ENCODE results near the gene NR3C1. TPM values are rescaled to one million over a fixed set of nuclear protein-coding genes. Genes with fewer than 3 reads are reported as not detected.
A peak's percentile ranks its signal among the peaks of the same experiment; 100 is the strongest.

NR3C1 gene
- total and polyA plus RNA-seq, 7 experiments from 2014 or later, result 68.0 to 140 (median 100.0) TPM

DNA sequence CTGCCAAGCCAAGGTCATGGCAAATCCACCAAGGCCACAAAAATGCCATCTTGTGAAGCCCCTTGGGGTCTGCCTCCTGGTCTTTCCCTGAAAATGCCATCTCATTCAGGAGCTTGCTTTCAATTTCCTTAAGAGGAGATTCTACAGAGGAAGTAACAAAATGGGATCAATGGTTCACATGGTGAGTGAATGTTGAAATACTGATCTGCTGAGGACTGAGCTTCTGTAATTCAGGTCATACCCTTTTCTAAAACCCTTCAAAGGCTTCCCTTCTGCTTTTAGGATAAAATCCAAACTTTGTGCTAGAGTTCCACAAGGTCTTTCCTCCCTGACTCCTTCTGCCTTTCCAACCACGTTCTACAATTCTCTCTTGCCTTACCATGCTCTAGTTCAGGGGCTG, 24.7 kb upstream of the NR3C1 start:
- H3K9me3 Mint-ChIP-seq, result peaks cover 0 to 7% (median 0%) of the 10 kb centered on the region in 11 donors
- H3K4me3 Mint-ChIP-seq, result no peak overlapping the region
- ATAC-seq (no peak), DNase-seq (no peak)
- peaks cover 0 to 31% (median 18%) of the 10 kb centered on the region in 7 donors for H3K4me1 Mint-ChIP-seq
- intact Hi-C loops (cut with micrococcal nuclease), result no loop called here
- no peak overlapping the region for H3K4me3 ChIP-seq (ENCODE audit: low read length)
- H3K4me1 ChIP-seq (ENCODE audit: control insufficient read depth in 2 of 2, insufficient read depth in 2 of 2, low read length in 2 of 2), result peaks cover 0 to 7% of the 10 kb centered on the region in 2 donors
- H3K27me3 ChIP-seq (ENCODE audit: control insufficient read depth in 2 of 2, insufficient read depth in 2 of 2, low read length in 2 of 2), result no peaks in the 10 kb centered on the region
- no peaks in the 10 kb centered on the region for H3K27me3 Mint-ChIP-seq
- H3K27ac ChIP-seq (ENCODE audit: low read depth, low read length), result no peak overlapping the region
- CTCF ChIA-PET, result no interaction called here
- no peaks in the 10 kb centered on the region for H3K9me3 ChIP-seq (ENCODE audit: control insufficient read depth in 2 of 3, low read length in 3 of 3)
- peaks cover 0 to 30% (median 9%) of the 10 kb centered on the region in 5 donors for H3K36me3 Mint-ChIP-seq
- H3K36me3 ChIP-seq (ENCODE audit: control insufficient read depth in 2 of 3, insufficient read depth in 3 of 3, low read length in 3 of 3), result no peaks in the 10 kb centered on the region
- no peak overlapping the region for H3K27ac Mint-ChIP-seq
- POLR2A ChIA-PET, result no interaction called here

DNA sequence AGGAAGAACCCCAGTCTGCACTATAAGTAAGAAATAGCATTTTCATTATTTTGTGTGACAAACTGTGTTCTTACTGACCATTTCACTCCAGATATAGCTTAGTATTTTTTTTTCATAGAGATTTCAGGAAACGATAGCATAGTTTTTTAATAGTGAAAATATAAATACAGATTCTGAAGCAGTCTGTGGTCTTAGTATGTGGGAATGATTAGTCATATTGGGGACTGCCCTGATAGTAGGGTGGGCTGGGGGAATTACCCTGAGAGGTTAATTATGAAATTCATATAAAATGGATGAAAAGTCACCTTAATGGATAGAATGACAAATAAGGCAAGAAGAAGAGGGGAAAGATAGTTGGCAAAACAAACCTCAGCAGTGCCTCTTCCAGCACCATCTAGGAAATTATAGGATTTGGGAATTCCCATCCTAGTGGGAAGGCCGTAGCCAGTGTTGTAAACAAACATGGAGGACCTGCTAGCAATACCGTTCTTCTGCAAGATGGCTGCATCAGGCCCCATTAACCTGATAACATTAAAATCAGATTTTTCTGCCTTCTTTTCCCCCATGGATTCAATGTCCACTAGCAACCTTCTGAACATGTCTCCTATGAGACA, 23.7 kb upstream of the NR3C1 start:
- CTCF ChIA-PET, result no interaction called here
- peaks cover 0 to 7% (median 0%) of the 10 kb centered on the region in 11 donors for H3K9me3 Mint-ChIP-seq
- no peak overlapping the region for H3K27ac Mint-ChIP-seq
- H3K27ac ChIP-seq (ENCODE audit: low read depth, low read length), result no peak overlapping the region
- no peak overlapping the region for H3K4me3 Mint-ChIP-seq
- no peaks in the 10 kb centered on the region for H3K36me3 ChIP-seq (ENCODE audit: control insufficient read depth in 2 of 3, insufficient read depth in 3 of 3, low read length in 3 of 3)
- H3K36me3 Mint-ChIP-seq, result peaks cover under 1 to 30% (median 9%) of the 10 kb centered on the region in 5 donors
- POLR2A ChIA-PET, result interaction anchor here (0.8 to 1.5 kb wide), 2 partner anchors 14 to 544 kb away, joined by 3 read pairs; no protein-coding TSS in a partner anchor
- intact Hi-C loops (cut with micrococcal nuclease), result no loop called here
- ATAC-seq (no peak), DNase-seq (no peak)
- H3K27me3 ChIP-seq (ENCODE audit: control insufficient read depth in 2 of 2, insufficient read depth in 2 of 2, low read length in 2 of 2), result no peaks in the 10 kb centered on the region
- H3K27me3 Mint-ChIP-seq, result no peaks in the 10 kb centered on the region
- H3K4me1 ChIP-seq (ENCODE audit: control insufficient read depth in 2 of 2, insufficient read depth in 2 of 2, low read length in 2 of 2), result no peaks in the 10 kb centered on the region
- H3K9me3 ChIP-seq (ENCODE audit: control insufficient read depth in 2 of 3, low read length in 3 of 3), result no peaks in the 10 kb centered on the region
- H3K4me3 ChIP-seq (ENCODE audit: low read length), result no peak overlapping the region
- peaks cover 0 to 23% (median 11%) of the 10 kb centered on the region in 7 donors for H3K4me1 Mint-ChIP-seq

DNA sequence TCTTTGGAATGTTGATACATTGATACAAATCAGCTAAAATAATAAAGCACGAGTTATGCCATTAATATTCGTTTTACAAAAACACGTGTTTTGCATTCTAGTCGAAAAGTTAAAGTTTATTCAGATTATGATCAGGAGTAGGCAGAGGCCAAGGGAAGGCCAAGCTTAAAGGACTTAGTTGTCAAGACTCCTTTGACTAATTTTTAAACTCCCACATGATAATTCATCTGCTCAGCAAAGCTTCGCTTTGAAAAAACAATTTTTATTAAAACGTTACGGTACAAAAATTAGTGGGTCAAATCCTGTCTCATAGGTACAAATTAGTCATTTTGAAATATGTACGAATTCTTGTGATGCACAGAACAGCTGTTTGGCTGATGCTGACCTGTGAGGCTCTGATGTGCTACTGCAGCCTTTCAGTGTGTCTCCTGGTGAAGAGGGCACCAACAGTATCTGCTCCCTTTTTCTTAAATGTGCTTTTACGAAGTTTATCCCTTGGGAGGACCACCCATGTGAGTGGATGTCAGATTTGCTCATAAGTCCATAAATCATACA, 23.0 kb upstream of the NR3C1 start:
- POLR2A ChIA-PET, result interaction anchor here (0.8 to 1.5 kb wide), 3 partner anchors 13 to 544 kb away, joined by 3 read pairs; no protein-coding TSS in a partner anchor
- H3K36me3 Mint-ChIP-seq, result peaks cover 4 to 34% (median 9%) of the 10 kb centered on the region in 5 donors

DNA sequence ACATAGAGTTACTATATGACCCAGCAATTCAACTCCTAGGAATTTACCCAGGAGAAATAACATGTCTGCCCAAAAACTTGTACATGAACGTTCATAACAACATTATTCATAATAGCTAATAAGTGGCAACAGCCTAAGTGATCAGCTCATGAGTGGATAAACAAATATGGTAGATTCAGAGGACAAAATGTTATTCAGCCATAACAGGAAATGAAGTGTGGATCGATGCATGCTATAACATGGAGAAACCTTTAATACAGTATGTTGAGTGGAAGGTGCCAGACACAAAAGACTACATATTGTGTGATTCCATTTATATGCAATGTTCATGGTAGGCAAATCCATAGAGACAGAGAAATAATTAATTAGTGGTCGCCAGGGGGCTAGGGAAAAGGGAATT, 22.3 kb upstream of the NR3C1 start:
- CTCF ChIA-PET, result no interaction called here
- intact Hi-C loops (cut with micrococcal nuclease), result no loop called here
- Histone ChIP-seq H3K4me1 (ENCODE audit: control insufficient read depth in 2 of 2, insufficient read depth in 2 of 2, low read length in 2 of 2) (no peaks in the 10 kb centered on the region), H3K4me3 (ENCODE audit: low read length) (no peak overlapping the region), H3K36me3 (ENCODE audit: control insufficient read depth in 2 of 3, insufficient read depth in 3 of 3, low read length in 3 of 3) (no peaks in the 10 kb centered on the region), H3K27me3 (ENCODE audit: control insufficient read depth in 2 of 2, insufficient read depth in 2 of 2, low read length in 2 of 2) (no peaks in the 10 kb centered on the region), H3K9me3 (ENCODE audit: control insufficient read depth in 2 of 3, low read length in 3 of 3) (no peaks in the 10 kb centered on the region), H3K27ac (ENCODE audit: low read depth, low read length) (no peak overlapping the region)
- Mint-ChIP-seq H3K27ac (no peak overlapping the region), H3K36me3 (peaks cover 4 to 33% (median 9%) of the 10 kb centered on the region in 5 donors), H3K9me3 (peaks cover 0 to 7% (median 0%) of the 10 kb centered on the region in 11 donors), H3K4me1 (peaks cover 0 to 12% (median 3%) of the 10 kb centered on the region in 7 donors), H3K27me3 (no peaks in the 10 kb centered on the region), H3K4me3 (no peak overlapping the region)
- POLR2A ChIA-PET, result interaction anchor here (1.3 to 1.5 kb wide), 2 partner anchors 13 to 21 kb away, joined by 3 read pairs; no protein-coding TSS in a partner anchor
- DNase-seq, result no peak
- ATAC-seq, result no peak

More for the DNA sequence above, 23.0 kb upstream of the NR3C1 start:
- ATAC-seq, result no peak
- Histone ChIP-seq H3K9me3 (ENCODE audit: control insufficient read depth in 2 of 3, low read length in 3 of 3) (no peaks in the 10 kb centered on the region), H3K4me1 (ENCODE audit: control insufficient read depth in 2 of 2, insufficient read depth in 2 of 2, low read length in 2 of 2) (no peaks in the 10 kb centered on the region), H3K27me3 (ENCODE audit: control insufficient read depth in 2 of 2, insufficient read depth in 2 of 2, low read length in 2 of 2) (no peaks in the 10 kb centered on the region), H3K4me3 (ENCODE audit: low read length) (no peak overlapping the region), H3K27ac (ENCODE audit: low read depth, low read length) (no peak overlapping the region), H3K36me3 (ENCODE audit: control insufficient read depth in 2 of 3, insufficient read depth in 3 of 3, low read length in 3 of 3) (no peaks in the 10 kb centered on the region)
- no peak for DNase-seq
- Mint-ChIP-seq H3K27me3 (no peaks in the 10 kb centered on the region), H3K27ac (no peak overlapping the region), H3K9me3 (peaks cover 0 to 7% (median 0%) of the 10 kb centered on the region in 11 donors), H3K4me1 (peaks cover 0 to 16% (median 4%) of the 10 kb centered on the region in 7 donors), H3K4me3 (no peak overlapping the region)
- intact Hi-C loops (cut with micrococcal nuclease), result no loop called here
- CTCF ChIA-PET, result no interaction called here

DNA sequence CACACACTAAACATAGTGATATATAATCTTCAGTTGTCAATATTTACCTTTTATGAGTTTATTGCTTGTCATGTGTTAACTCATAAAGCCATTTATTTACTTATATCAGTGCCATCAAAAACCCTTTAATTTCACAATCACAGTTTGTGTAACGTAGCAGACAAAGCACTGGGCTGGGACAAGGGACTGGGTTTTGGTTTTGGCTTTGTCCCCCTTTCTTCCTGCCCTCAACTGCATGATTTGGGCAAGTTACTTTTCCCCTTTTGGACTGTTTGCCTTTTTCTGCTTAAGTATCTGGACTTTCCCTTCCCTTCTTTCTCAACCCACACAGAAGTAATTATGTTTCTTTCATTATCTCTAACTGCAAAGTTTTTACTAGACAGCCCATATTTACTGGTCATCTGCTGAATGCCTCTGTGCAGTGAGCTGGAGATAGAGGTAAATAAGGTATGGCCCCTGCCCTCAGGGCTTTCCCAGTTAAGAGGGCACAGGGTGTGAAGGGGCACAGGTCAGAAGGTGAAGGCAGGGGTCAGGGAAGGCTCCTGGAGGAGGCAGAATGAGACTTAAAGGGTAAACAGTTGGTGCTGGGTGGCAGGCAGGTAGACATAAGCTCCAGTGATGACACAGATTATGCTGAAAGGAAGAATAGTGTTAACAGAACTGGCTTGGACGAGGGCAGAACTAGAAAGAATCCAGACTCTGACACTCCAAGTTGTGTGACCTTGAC, 14.8 kb upstream of the NR3C1 start:
- ATAC-seq (no peak), DNase-seq (no peak)
- ChIA-PET POLR2A (no interaction called here), CTCF (interaction anchor here (0.9 kb wide), 1 partner anchor 16 kb away, joined by 3 read pairs; no protein-coding TSS in a partner anchor)
- no peak overlapping the region for H3K4me3 Mint-ChIP-seq
- no peaks in the 10 kb centered on the region for H3K27me3 Mint-ChIP-seq
- H3K27ac Mint-ChIP-seq, result peak overlapping the region in 1 of 9 donors; percentile 14
- no peak overlapping the region for H3K27ac ChIP-seq (ENCODE audit: low read depth, low read length)
- intact Hi-C loops (cut with micrococcal nuclease), result no loop called here
- no peaks in the 10 kb centered on the region for H3K9me3 ChIP-seq (ENCODE audit: control insufficient read depth in 2 of 3, low read length in 3 of 3)
- peaks cover 0 to 10% of the 10 kb centered on the region in 2 donors for H3K4me1 ChIP-seq (ENCODE audit: control insufficient read depth in 2 of 2, insufficient read depth in 2 of 2, low read length in 2 of 2)
- H3K27me3 ChIP-seq (ENCODE audit: control insufficient read depth in 2 of 2, insufficient read depth in 2 of 2, low read length in 2 of 2), result no peaks in the 10 kb centered on the region
- H3K9me3 Mint-ChIP-seq, result peaks cover 0 to under 1% (median 0%) of the 10 kb centered on the region in 11 donors
- H3K36me3 ChIP-seq (ENCODE audit: control insufficient read depth in 2 of 3, insufficient read depth in 3 of 3, low read length in 3 of 3), result no peaks in the 10 kb centered on the region
- no peak overlapping the region for H3K4me3 ChIP-seq (ENCODE audit: low read length)
- H3K36me3 Mint-ChIP-seq, result peaks cover 0 to 15% (median 4%) of the 10 kb centered on the region in 5 donors
- H3K4me1 Mint-ChIP-seq, result peaks cover 0 to 17% (median 4%) of the 10 kb centered on the region in 7 donors

DNA sequence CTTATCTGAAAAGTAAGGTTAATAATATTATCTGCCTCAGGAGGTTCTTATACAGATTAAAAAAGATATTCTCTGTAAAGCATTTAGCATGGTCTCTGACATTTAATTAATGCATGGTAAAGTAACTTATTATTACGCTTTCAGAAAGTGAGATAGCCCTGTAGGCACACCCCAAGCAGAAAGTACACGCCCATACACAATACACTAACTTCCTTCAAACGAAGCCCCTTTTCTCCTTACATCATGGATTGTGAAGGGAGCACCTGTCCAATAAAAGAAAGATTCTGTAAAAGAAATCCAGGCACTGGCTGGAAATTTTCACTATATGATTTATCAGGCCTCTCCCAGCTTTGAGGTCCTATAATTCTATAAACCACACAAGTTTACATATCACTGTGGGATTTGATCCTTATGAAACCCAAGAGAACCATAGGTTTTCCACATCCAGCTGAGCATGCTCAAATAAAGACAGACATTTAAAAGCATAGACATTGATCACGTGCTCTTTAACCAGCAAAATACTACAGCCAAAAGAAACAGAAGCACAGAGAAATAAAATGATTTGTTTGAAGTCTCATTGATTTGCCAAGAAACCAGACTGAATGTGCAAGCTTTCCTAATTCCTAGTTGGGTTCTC, 14.1 kb upstream of the NR3C1 start:
- H3K4me3 ChIP-seq (ENCODE audit: low read length), result no peak overlapping the region
- H3K4me3 Mint-ChIP-seq, result no peak overlapping the region
- no peaks in the 10 kb centered on the region for H3K9me3 Mint-ChIP-seq
- H3K4me1 ChIP-seq (ENCODE audit: control insufficient read depth in 2 of 2, insufficient read depth in 2 of 2, low read length in 2 of 2), result peaks cover 0 to 10% of the 10 kb centered on the region in 2 donors
- DNase-seq (no peak), ATAC-seq (no peak)
- no peaks in the 10 kb centered on the region for H3K36me3 ChIP-seq (ENCODE audit: control insufficient read depth in 2 of 3, insufficient read depth in 3 of 3, low read length in 3 of 3)
- intact Hi-C loops (cut with micrococcal nuclease), result no loop called here
- no peaks in the 10 kb centered on the region for H3K27me3 Mint-ChIP-seq
- H3K27me3 ChIP-seq (ENCODE audit: control insufficient read depth in 2 of 2, insufficient read depth in 2 of 2, low read length in 2 of 2), result no peaks in the 10 kb centered on the region
- H3K4me1 Mint-ChIP-seq, result peaks cover 0 to 17% (median 5%) of the 10 kb centered on the region in 7 donors
- no peak overlapping the region for H3K27ac ChIP-seq (ENCODE audit: low read depth, low read length)
- peaks cover 0 to 19% (median 5%) of the 10 kb centered on the region in 5 donors for H3K36me3 Mint-ChIP-seq
- ChIA-PET CTCF (interaction anchor here (0.9 kb wide), 1 partner anchor 17 kb away, joined by 3 read pairs; no protein-coding TSS in a partner anchor), POLR2A (no interaction called here)
- no peak overlapping the region for H3K27ac Mint-ChIP-seq
- no peaks in the 10 kb centered on the region for H3K9me3 ChIP-seq (ENCODE audit: control insufficient read depth in 2 of 3, low read length in 3 of 3)

All from naive thymus-derived CD4-positive, alpha-beta T cell (primary cell).